ENCODE measurements around the gene HNRNPF.

The HNRNPF gene

DNA sequence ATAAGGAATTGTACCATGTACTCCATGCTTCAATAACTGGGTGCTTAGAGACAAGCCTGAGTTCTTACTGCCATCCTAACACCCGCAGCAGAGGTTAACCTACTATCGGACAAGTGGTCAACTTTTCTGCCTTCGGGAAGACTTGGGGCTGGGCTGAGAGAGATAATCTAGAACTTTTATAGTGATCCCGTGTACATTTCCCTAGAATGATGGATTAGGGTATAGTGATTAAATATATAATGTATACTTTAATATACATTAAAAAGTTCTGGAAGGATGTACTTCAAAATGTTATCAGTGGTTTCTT, 12.2 kb upstream of the HNRNPF start:
- DNase-seq, result no peak

DNA sequence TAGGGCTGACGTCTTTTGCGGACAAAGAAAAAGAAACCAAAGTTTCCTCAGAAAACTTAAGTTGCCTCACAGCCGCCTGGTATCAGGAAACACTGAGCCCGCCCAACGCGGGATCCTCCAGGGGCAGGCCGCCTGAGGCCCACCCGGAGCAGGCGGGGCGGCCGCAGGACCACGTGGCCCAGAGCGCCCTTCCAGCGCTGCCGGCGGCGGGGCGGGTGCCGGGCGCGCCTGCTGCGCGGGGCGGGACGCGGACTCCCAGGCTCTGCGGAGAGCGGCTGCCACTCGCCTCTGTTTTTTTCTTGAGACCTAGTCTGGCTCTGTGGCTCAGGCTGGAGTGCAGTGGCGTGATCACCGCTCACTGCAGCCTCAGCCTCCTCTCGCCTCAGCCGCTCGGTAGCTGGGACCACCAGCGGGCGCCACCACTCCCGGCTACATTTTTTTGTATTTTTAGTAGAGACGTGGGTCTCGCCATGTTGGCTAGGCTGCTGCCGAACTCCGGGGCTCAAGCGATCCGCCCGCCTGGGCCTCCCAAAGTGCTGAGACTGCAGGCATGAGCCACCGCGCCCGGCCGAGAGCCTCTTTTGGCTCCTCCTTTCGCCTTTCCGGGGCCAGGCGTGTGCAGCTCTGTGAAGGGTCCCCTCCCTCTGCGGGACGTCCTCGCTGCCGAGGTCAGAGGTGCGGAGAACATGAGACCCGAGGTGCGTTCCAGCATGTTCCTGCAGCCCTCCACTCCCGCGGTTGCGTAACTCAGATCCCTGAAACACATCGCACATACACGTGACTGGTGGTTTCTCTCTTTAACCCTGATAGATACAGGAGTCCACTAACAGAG, 11.6 kb upstream of the HNRNPF start:
- peak; percentile 70 for DNase-seq

- DNase-seq, result no peak
Measured at GRCh38 chr10:43419997-43420368, 11.0 kb upstream of the HNRNPF start.

GRCh38 chr10:43417950-43418768, 9.2 kb upstream of the HNRNPF start:
- DNase-seq, result peak; percentile 48

DNA sequence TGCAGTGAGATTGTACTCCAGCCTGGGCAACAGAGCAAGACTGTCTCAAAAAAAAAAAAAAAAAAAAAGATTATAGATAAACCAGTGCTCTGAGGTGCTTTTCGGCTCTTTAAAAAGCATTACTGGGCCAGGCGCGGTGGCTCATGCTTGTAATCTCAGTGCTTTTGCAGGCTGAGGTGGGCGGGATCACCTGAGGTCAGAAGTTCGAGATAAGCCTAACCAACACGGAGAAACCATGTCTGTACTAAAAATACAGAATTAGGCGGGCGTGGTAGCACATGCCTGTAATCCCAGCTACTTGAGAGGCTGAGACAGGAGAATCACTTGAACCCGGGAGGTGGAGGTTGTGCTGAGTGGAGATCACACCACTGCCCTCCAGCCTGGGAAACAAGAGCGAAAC, 6.6 kb upstream of the HNRNPF start:
- DNase-seq, result no peak

- no peak for DNase-seq
Measured at GRCh38 chr10:43411536-43411935, 2.5 kb upstream of the HNRNPF start.

DNA sequence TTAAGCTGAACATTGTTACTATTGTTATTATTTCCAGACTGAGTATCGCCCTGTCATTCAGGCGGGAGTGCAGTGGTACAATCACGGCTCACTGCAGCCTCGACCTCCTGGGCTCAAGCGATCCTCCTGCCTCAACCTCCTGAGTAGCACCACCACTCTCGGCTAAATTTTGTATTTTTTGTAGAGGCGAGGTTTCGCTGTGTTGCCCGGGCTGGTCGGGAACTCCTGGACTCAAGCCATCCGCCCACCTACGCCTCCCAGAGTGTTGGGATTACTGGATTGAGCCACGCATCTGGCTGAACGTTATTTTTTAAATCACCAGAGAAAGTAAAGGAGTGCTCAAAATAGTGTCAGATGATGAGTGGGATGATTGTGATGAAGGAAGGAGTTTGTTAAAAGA, 1.4 kb upstream of the HNRNPF start:
- no peak for DNase-seq

DNA sequence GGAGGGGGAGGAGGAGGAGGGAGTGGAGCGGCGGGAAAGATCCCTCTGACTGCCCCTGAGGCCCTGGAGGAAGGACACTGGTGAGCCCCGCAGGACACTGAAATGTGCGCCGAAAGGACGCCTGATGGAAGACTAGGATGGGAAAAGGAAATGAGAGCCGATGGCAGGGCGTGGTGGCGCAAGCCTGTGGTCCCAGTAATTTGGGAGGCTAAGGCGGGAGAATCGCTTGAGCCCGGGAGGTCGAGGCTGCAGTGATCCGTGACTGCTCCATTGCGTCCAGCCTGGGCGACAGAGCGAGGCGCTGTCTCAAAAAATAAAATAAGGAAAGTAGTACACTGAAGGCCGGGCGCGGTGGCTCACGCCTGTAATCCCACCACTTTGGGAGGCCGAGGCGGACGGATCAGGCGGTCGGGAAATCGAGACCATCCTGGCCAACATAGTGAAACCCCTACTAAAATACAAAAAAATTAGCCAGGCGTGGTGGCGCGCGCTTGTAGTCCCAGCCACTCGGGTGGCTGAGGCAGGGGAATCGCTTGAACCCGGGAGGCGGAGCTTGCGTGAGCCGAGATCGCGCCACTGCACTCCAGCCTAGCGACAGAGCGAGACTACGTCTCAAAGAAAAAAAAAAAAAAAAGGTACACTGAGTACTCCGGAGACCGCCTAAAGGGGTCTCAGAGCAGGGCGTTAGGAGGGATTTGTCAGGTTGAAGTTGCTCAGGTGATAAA, 561 bp upstream of the HNRNPF start:
- DNase-seq, result peak; percentile 57

DNA sequence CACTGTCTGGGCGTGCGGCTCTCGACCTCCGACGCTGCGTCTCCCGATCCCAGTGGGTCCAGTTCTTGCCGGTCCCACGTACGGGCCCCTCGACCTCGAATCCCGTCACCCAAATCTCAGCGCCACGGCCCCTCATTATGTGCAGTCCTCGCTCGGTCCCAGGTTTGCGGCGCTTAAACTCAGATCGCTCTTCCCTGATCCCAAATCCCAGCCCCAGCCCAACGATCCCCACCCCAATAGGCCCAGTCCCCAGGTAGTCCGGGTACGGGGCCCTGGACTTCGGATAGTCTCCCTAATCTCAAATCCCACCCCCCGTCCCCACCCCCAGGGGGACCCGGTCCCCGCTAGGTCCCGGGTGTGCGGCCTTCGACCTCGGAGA, 666 bp downstream of the HNRNPF start:
- no peak for DNase-seq

GRCh38 chr10:43407576-43408330, 1.2 kb downstream of the HNRNPF start:
- peak; percentile 76 for DNase-seq

DNA sequence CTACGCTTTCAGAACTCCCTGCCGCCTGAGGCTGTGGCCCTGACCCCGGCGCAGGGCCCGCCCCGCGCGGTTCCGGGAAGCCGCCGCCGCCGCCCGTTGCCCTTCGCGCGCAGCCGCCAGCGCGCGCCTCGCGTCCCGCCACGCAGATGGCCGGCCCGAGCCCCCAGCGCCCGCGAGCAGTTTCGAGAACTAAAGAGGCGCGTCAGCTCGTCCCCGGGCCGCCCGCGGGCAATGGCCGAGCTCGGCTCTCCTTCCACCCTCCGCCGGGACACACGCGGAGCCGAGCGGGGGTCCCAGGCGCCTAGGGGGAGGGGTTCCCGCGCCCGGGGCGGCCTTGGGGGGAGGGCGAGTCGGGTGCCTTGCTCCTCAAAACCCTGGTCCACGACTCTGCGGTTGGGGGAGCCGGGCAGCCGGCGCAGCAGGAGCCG, 1.8 kb downstream of the HNRNPF start:
- DNase-seq, result peak; percentile 39

DNA sequence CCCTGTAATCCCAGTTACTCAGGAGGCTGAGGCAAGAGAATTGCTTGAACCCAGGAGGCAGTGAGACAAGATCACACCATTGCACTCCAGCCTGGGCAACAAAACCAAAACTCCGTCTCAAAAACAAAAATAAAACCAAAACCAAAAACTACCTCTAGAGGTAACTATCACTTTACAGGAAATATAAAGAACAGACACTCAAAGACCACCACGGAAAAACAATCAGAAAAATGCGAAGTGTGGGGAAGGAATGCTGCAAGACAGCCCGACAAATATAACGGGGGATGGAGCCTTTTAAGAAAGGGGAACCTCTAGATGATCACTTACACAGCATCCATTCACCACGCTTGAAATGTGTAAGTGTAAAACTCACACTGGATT, 4.3 kb downstream of the HNRNPF start:
- DNase-seq, result no peak

DNA sequence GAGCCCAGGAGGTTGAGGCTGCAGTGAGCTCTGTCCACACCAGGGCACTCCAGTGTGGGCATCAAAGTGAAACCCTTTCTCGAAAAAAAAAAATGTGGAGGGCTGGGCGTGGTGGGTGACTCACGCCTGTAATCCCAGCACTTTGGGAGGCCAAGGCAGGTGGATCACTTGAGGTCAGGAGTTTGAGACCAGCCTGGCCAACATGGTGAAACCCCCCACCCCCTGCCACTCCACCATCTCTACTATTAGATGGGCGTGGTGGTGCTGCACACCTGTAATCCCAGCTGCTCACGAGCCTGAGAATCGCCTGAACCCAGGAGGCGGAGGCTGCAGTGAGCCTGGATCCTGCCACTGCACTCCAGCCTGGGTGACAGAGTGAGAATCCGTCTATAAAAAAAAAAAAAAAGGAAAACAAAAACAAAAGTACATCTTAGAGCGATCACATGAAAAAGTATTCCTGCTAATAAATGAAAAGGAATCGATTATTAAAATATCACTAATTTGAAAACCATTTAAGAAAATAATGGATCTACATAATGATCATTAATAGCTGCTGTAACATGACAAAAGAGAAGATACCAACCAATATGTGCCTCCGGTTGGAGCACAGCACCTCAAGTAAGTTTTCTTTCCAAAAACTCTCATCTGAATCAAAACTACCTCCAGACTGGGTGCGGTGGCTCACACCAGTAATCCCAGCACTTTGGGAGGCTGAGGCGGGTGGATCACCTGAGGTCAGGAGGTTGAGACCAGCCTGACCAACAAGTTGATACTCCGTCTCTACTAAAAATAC, 4.9 kb downstream of the HNRNPF start:
- no peak for DNase-seq

- no peak for DNase-seq
Measured at GRCh38 chr10:43402880-43403452, 6.0 kb downstream of the HNRNPF start.

DNA sequence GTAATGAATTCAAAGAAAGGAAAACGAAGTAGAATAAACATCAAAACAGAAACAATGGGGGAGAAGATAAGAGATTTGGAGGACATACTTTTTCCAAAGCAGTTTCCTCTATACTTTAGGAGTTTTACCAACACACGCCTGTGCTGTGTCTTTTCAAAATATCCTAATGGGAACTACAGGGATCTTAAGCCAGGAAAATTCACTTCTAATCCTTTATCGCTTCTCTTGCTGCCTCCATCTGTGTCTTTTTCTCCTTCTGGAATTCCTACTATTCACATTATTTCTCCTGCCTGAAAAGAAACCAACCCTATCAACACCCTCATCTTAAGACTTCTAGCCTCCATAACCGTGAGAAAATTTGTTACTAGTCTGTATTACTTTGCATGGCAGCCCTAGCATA, 6.8 kb downstream of the HNRNPF start:
- no peak for DNase-seq

- no peak for DNase-seq
Measured at GRCh38 chr10:43401627-43402026, 7.4 kb downstream of the HNRNPF start.

- no peak for DNase-seq
Measured at GRCh38 chr10:43399320-43400310, 9.4 kb downstream of the HNRNPF start.

DNA sequence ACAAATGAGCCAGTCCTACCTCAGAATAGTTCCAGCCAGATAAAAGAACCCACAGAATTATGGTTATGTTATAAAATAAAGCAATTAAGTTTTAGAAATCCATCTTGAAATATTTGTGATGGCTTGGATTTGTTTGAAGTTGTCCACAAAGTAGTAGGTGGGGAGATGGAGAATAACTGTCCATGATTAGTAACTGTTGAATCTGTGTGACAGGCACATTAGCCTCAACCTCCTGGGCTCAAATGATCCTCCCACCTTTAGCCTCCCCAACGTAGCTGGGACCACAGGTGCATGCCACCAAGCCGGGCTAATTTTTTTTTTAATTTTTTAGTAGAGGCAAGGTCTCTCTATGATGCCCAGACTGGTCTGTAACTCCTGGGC, 10.1 kb downstream of the HNRNPF start:
- DNase-seq, result no peak

DNA sequence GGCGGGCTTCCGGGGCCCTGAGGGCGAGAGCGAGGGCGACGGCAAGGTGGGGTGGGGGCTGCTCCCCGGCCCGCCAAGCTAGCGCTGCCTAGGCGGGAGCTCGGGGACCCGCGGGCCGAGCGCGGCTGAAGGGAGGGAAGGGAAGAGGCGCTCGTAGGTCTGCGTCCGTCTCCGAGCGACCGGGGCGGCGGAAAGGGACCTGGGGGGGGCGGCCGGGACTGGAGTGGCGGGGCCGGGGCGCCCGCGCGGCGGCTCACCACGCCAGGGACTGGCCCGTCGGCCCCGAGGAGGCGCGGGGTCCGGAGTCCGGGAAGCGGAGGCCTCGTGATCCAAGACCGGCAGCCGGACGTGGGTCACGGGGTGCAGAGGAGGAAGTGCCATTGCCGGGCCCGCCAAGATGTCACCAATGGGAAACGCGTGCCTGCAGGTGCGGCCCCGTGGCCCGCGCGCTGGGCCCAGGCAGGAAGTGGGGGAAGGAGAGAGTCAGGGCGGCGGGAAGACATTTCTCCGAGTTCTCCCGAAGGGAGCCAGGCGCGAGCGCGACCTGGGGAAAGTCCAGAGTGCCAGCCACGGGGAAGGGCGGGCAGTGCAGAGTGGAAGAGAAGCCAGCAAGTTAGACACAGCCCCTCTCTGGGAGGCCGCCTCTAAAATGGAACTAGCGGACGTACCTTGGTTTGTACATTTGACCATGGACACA, 11.9 kb downstream of the HNRNPF start:
- DNase-seq, result peak; percentile 67
